Suprapubic skin (tissue), 4 donors: ENCODE data around the gene GALNT13. TPM values are rescaled to one million over a fixed set of nuclear protein-coding genes. Genes with fewer than 3 reads are reported as not detected.
A peak's percentile ranks its signal among the peaks of the same experiment; 100 is the strongest.

Experiments used
- DNase-seq, 2 donors: peaks; one replicate each; pipeline ENCODE4 v3.0.0-alpha.2; 2019; ENCODE audit warnings: low spot score in 2 of 2
- H3K27ac ChIP-seq: fragments of 200-600 bp; sonication (generic); one replicate; pipeline ENCODE4 v1.5.1; 2019
- H3K27me3 ChIP-seq: fragments of 200-600 bp; sonication (generic); one replicate; pipeline ENCODE4 v1.5.1; 2019
- H3K36me3 ChIP-seq: fragments of 200-600 bp; sonication (generic); one replicate; pipeline ENCODE4 v1.5.1; 2019
- H3K4me1 ChIP-seq: fragments of 200-600 bp; sonication (generic); one replicate; pipeline ENCODE4 v1.5.1; 2019
- H3K4me3 ChIP-seq: fragments of 200-600 bp; sonication (generic); one replicate; pipeline ENCODE4 v1.5.1; 2019; ENCODE audit warnings: mild to moderate bottlenecking
- H3K9me3 ChIP-seq: fragments of 200-600 bp; sonication (generic); one replicate; pipeline ENCODE4 v1.5.1; 2019
- CTCF ChIP-seq, 2 donors: fragments of 200-600 bp in 1 of 2; fragments of 450-650 bp in 1 of 2; sonication (generic) in 1 of 2; IDR thresholded peaks; one replicate each; pipeline ENCODE4 v1.5.1; 2016 to 2019; ENCODE audit warnings: antibody characterized with exemption in 2 of 2, mild to moderate bottlenecking in 1 of 2, moderate library complexity in 1 of 2
- EP300 ChIP-seq: sonication (generic); formaldehyde crosslinking; IDR thresholded peaks from one replicate; pipeline ENCODE4 v1.6.1; 2017; ENCODE audit warnings: antibody characterized with exemption
- POLR2A ChIP-seq, 2 donors: fragments of 450-650 bp; IDR thresholded peaks; one replicate each; pipeline ENCODE4 v1.6.1; 2017; ENCODE audit warnings: antibody characterized with exemption in 2 of 2, mild to moderate bottlenecking in 2 of 2, moderate library complexity in 2 of 2
- POLR2AphosphoS5 ChIP-seq, 3 donors: sonication (generic); formaldehyde crosslinking; IDR thresholded peaks; one replicate each; pipeline ENCODE4 v1.6.1; 2017; ENCODE audit warnings: antibody characterized with exemption in 3 of 3
- WGBS: methylation state at CpG from one replicate; pipeline ENCODE4 v1.1.5; 2018; 5-methylcytosine and 5-hydroxymethylcytosine counted together
- total RNA-seq, 4 donors: library from RNA; depleted of rRNA; stranded (reverse); fragments of >200 nt; gene quantifications; one replicate each; pipeline ENCODE4 v1.1.0, GENCODE V29; 2016

The GALNT13 gene
- total RNA-seq, 4 donors from 2014 or later = 0.19 to 0.97 (median 0.54) TPM

DNA sequence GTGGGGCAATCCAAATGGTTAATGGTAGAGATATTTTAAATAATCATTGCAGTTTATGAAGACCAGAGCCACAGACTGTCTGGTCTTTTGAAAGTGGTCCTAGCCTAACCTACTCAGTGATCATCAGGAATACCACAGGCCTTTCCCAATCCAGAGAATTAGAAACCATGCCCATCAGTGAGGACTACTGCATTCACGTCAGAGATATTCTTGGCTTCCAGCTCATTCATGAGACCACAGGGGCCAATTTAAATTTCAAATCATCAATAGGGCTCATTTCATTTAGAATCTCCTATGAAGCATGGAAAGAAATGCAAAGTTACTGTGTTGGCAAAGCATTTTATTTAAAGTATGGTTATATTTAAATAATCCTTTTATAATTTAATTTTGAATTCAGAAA, 464.5 kb downstream of the GALNT13 start:
- no peaks in the 10 kb centered on the region for H3K9me3 ChIP-seq
- H3K27me3 ChIP-seq = no peaks in the 10 kb centered on the region
- H3K36me3 ChIP-seq = no peaks in the 10 kb centered on the region
- WGBS = 83% methylated on average over 1 of the region's 1 CpG
- no peak overlapping the region for H3K27ac ChIP-seq
- DNase-seq = no peak
- no peaks in the 10 kb centered on the region for H3K4me1 ChIP-seq
- H3K4me3 ChIP-seq = no peak overlapping the region
- TF ChIP-seq POLR2AphosphoS5 (IDR thresholded peaks at IDR 0.05) = no peak
- TF ChIP-seq CTCF (IDR thresholded peaks at IDR 0.05) = no peak
- no peak for TF ChIP-seq POLR2A (IDR thresholded peaks at IDR 0.05)
- TF ChIP-seq EP300 = no peak

DNA sequence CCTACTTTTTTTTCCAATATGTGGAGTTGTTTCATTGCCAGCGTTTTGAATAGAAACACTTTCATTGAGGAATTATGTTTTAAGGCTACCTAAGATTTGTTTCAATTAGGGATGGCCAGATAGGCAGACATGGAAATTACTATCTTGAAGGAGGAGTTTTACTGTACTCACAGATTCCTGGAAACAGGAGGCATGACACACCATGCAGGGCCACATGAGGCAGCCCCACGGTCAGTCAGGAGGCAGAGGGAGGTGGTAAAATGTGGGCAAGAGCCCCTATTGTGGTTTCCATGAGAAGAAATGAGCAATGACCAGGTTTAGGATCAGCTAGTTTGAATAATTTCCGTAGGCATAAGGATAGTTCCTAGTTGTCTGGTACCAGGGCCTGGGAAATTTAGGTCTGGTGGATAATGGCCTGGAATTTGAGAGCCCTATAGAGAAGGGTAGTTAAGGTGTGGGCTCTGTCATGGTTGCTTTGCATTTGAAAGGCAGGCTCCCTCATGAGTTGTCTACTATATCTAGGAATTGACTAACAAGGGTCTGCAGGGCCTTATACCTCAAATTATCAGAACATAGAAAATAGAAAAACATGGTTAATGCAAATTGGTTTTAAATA, 466.7 kb downstream of the GALNT13 start:
- no peak for TF ChIP-seq POLR2A (IDR thresholded peaks at IDR 0.05)
- TF ChIP-seq CTCF (IDR thresholded peaks at IDR 0.05) = no peak
- 83% methylated on average over 2 of the region's 3 CpGs for WGBS
- H3K9me3 ChIP-seq = no peaks in the 10 kb centered on the region
- DNase-seq = no peak
- H3K36me3 ChIP-seq = no peaks in the 10 kb centered on the region
- no peak overlapping the region for H3K4me3 ChIP-seq
- no peaks in the 10 kb centered on the region for H3K27me3 ChIP-seq
- no peaks in the 10 kb centered on the region for H3K4me1 ChIP-seq
- H3K27ac ChIP-seq = no peak overlapping the region

DNA sequence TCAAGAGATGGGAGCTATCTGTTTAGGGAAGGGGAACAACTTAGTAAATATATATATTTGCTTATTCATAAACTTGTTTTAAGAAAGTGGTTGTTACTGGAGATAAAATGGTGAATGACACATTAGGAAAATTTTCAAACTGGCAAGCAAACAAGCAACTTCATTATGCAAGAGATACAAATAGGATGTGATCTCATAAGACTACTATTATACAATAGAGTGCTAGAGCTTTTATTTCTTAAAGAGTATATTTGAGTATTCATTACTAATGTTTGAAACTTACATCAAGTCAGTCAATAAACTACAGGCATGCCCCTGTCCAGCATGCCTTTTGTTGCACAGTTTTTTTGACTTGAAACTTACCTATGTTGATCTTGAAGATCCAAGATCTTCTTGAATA, 471.6 kb downstream of the GALNT13 start:
- H3K36me3 ChIP-seq = no peaks in the 10 kb centered on the region
- no peaks in the 10 kb centered on the region for H3K4me1 ChIP-seq
- no peak for TF ChIP-seq EP300
- no peak for TF ChIP-seq POLR2A (IDR thresholded peaks at IDR 0.05)
- TF ChIP-seq CTCF (IDR thresholded peaks at IDR 0.05) = no peak
- no peak for TF ChIP-seq POLR2AphosphoS5 (IDR thresholded peaks at IDR 0.05)
- no peaks in the 10 kb centered on the region for H3K9me3 ChIP-seq
- no peaks in the 10 kb centered on the region for H3K27me3 ChIP-seq
- no peak for DNase-seq
- H3K27ac ChIP-seq = no peak overlapping the region
- no peak overlapping the region for H3K4me3 ChIP-seq

DNA sequence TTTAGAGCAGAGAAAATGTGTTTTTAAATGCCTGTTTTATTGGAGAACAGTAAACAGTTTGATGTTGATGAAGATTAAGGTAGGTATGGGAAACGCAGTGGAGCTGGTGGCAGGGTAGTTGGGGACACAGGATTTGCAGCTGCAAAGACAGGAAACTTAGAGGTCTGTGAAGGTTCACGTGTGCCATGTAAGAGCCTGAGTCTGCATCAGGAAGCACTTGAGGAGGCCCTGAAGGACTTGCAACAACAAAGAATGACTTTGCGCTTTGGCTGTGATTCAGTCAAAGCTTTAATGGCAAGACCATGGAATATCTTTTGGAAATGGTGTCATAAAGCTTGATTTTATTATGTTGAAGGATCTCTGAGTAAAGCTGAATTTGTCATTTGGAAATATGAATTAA, 479.2 kb downstream of the GALNT13 start:
- no peaks in the 10 kb centered on the region for H3K36me3 ChIP-seq
- H3K9me3 ChIP-seq = no peaks in the 10 kb centered on the region
- WGBS = 71% methylated on average over 3 of the region's 3 CpGs
- no peak for TF ChIP-seq POLR2A (IDR thresholded peaks at IDR 0.05)
- TF ChIP-seq EP300 = no peak
- TF ChIP-seq POLR2AphosphoS5 (IDR thresholded peaks at IDR 0.05) = no peak
- TF ChIP-seq CTCF (IDR thresholded peaks at IDR 0.05) = no peak
- H3K4me1 ChIP-seq = no peaks in the 10 kb centered on the region
- H3K27me3 ChIP-seq = no peaks in the 10 kb centered on the region
- no peak for DNase-seq
- H3K4me3 ChIP-seq = no peak overlapping the region
- no peak overlapping the region for H3K27ac ChIP-seq

DNA sequence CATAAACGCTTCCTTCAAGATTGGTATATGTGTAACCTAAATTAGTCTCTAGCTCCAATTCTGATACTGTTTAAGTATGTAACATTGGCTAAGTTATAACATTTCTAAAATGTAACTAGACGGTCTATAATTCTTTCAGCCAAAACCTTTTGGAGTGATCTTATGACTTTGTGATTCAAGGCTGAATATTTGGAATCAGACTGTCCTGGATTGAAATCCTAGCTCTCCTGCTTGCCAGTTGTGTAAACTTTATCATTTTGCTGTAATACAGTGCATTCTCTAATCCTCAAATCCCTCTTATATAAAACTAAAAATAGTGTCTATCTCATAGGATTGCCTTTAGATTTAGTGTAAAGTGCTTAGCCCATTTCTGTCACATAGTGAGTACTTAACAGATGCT, 489.6 kb downstream of the GALNT13 start:
- Histone ChIP-seq H3K27me3 (no peaks in the 10 kb centered on the region), H3K4me1 (no peaks in the 10 kb centered on the region), H3K36me3 (no peaks in the 10 kb centered on the region), H3K9me3 (no peaks in the 10 kb centered on the region), H3K4me3 (no peak overlapping the region), H3K27ac (peak overlapping the region; percentile 30)
- DNase-seq = no peak
- WGBS = 75% methylated on average over 2 of the region's 2 CpGs
- TF ChIP-seq CTCF (IDR thresholded peaks at IDR 0.05) = no peak
- TF ChIP-seq EP300 = no peak
- TF ChIP-seq POLR2AphosphoS5 (IDR thresholded peaks at IDR 0.05) = no peak
- TF ChIP-seq POLR2A (IDR thresholded peaks at IDR 0.05) = no peak
